ENCODE measurements around the gene MYBPC2. TPM values are rescaled to one million over a fixed set of nuclear protein-coding genes. Genes with fewer than 3 reads are reported as not detected.
"Not testable (repeated sequence)": the region's sequence is repeated elsewhere in the genome, so short reads cannot be mapped to it uniquely, and the experiment has no call there.

MYBPC2 gene
- total RNA-seq, 1 experiment from 2014 or later: not detected

- H3K9me3 ChIP-seq (replicated peaks): no peaks in the 10 kb centered on the region
- no peak overlapping the region for H3K4me3 ChIP-seq
- peaks cover 42% of the 10 kb centered on the region for H3K27me3 ChIP-seq (replicated peaks)
- DNase-seq (ENCODE audit: low read depth in 1 of 2, low spot score in 2 of 2): no peak
- no peak overlapping the region for H3K27ac ChIP-seq
- H3K36me3 ChIP-seq: no peaks in the 10 kb centered on the region
- H3K4me1 ChIP-seq (replicated peaks): peaks cover 4% of the 10 kb centered on the region; the same call in 1 of the 2 replicates
Measured at GRCh38 chr19:50427997-50428425, 4.7 kb upstream of the MYBPC2 start.

GRCh38 chr19:50428772-50429463, 3.8 kb upstream of the MYBPC2 start:
- no peak for DNase-seq (ENCODE audit: low read depth in 1 of 2, low spot score in 2 of 2)
- Histone ChIP-seq H3K4me1 (replicated peaks) (peaks cover 4% of the 10 kb centered on the region; the same call in 1 of the 2 replicates), H3K27ac (no peak overlapping the region), H3K4me3 (no peak overlapping the region), H3K9me3 (replicated peaks) (no peaks in the 10 kb centered on the region), H3K27me3 (replicated peaks) (peaks cover 50% of the 10 kb centered on the region), H3K36me3 (no peaks in the 10 kb centered on the region)

DNA sequence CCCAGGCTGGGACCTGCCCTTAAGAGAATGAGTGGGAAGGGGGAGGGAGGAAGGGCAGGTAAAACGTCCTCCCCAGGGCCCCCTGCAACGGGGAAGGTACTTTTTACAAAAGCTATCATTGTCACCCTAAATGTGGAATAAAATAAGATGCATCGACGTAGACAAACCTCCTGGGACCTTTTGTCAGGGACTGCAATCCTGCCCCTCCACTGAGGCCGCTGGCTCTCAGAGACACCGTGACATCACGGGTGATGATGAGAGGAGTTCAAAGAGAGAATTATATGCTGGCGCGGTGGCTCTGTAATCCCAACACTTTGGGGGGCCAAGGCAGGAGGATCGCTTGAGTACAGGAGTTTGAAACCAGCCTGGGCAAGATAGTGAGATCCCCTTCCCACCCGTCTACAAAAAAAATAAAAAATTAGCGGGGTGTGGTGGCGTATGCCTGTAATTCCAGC, 1.8 kb upstream of the MYBPC2 start:
- no peak for DNase-seq (ENCODE audit: low read depth in 1 of 2, low spot score in 2 of 2)
- H3K27me3 ChIP-seq (replicated peaks): peaks cover 65% of the 10 kb centered on the region
- H3K4me3 ChIP-seq: no peak overlapping the region

DNA sequence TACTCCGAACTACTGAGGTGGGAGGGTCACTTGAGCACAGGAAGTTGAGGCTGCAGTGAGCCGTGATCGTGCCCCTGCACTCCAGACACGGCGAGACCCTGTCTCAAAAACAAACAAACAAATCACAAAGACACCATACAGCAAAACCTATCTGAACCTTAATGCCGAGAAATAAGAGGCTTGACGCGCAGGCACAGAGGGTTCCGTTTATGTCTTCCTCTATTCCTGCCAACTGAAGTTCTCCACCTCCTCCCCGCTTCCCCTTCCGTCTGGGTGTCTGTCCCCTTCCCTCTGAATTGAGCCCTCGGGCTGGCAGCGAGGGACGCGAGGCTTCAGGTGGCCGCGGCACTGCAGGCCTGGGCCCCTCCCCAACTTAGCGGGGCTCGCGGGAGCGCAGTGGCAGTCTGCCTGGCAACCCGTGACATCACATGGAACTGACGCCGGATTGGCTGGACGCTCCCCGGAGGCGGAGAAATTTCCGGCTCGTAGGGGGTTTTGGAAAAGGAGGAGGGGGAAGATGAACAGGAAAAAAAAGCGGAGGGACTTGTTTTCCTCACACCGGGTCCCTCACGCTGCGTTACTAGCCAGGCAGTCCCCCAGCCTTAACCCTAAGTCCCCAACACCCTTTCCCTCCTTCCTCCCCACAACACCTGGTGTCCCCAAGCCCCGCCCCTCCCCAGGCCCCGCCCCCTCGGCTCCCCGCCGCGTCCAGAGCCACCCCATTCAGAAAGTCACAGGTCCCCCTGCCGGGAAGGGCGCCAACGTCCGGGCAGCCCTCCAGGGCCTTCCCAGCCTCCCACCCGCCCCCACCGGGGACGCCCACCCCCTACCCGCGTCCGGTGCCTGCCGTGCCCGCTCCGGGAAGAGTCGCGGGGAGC, 1.1 kb upstream of the MYBPC2 start:
- Histone ChIP-seq H3K4me3 (peak overlapping the region; percentile 22), H3K9me3 (replicated peaks) (no peaks in the 10 kb centered on the region), H3K27me3 (replicated peaks) (peaks cover 68% of the 10 kb centered on the region), H3K36me3 (no peaks in the 10 kb centered on the region), H3K27ac (no peak overlapping the region), H3K4me1 (replicated peaks) (peaks cover 4% of the 10 kb centered on the region; the same call in 1 of the 2 replicates)
- peak; percentile 72 to 80 for DNase-seq (ENCODE audit: low read depth in 1 of 2, low spot score in 2 of 2)

More for the DNA sequence above, 1.8 kb upstream of the MYBPC2 start:
- no peak overlapping the region for H3K27ac ChIP-seq
- H3K4me1 ChIP-seq (replicated peaks): peaks cover 4% of the 10 kb centered on the region; the same call in 1 of the 2 replicates
- H3K36me3 ChIP-seq: no peaks in the 10 kb centered on the region
- no peaks in the 10 kb centered on the region for H3K9me3 ChIP-seq (replicated peaks)

- Histone ChIP-seq H3K4me1 (replicated peaks) (peaks cover 4% of the 10 kb centered on the region; the same call in 1 of the 2 replicates), H3K9me3 (replicated peaks) (no peaks in the 10 kb centered on the region), H3K4me3 (no peak overlapping the region), H3K27me3 (replicated peaks) (peaks cover 63% of the 10 kb centered on the region), H3K27ac (no peak overlapping the region), H3K36me3 (no peaks in the 10 kb centered on the region)
- DNase-seq (ENCODE audit: low read depth in 1 of 2, low spot score in 2 of 2): no peak
Measured at GRCh38 chr19:50433201-50434180, 799 bp downstream of the MYBPC2 start.

GRCh38 chr19:50434525-50434924, 1.8 kb downstream of the MYBPC2 start:
- no peaks in the 10 kb centered on the region for H3K9me3 ChIP-seq (replicated peaks)
- no peak overlapping the region for H3K27ac ChIP-seq
- peaks cover 4% of the 10 kb centered on the region; the same call in 1 of the 2 replicates for H3K4me1 ChIP-seq (replicated peaks)
- H3K4me3 ChIP-seq: no peak overlapping the region
- peaks cover 55% of the 10 kb centered on the region for H3K27me3 ChIP-seq (replicated peaks)
- DNase-seq (ENCODE audit: low read depth in 1 of 2, low spot score in 2 of 2): no peak
- H3K36me3 ChIP-seq: no peaks in the 10 kb centered on the region

- H3K27me3 ChIP-seq (replicated peaks): peaks cover 48% of the 10 kb centered on the region
- no peak for DNase-seq (ENCODE audit: low read depth in 1 of 2, low spot score in 2 of 2)
- no peak overlapping the region for H3K4me3 ChIP-seq
- no peaks in the 10 kb centered on the region for H3K36me3 ChIP-seq
- no peak overlapping the region for H3K27ac ChIP-seq
- H3K9me3 ChIP-seq (replicated peaks): no peaks in the 10 kb centered on the region
- peaks cover 4% of the 10 kb centered on the region; the same call in 1 of the 2 replicates for H3K4me1 ChIP-seq (replicated peaks)
Measured at GRCh38 chr19:50435221-50435620, 2.5 kb downstream of the MYBPC2 start.

DNA sequence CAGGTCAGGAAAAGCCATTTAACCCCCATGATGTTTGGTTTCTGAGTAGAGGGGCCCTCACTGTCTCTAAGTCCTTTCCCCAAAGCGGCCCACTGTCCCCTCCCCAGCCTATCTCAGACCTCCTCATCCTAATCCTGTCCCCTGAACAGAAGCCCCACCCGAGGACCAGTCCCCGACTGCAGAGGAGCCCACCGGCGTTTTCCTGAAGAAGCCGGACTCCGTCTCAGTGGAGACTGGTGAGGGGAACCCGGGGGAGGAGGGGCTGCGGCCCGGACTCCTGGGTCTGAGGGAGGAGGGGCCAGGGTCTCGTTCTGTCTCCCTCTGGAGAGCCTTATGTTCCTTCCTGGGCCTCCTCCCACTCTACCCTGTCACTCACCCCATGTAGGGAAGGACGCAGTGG, 2.9 kb downstream of the MYBPC2 start:
- Histone ChIP-seq H3K4me1 (replicated peaks) (peaks cover 4% of the 10 kb centered on the region; the same call in 1 of the 2 replicates), H3K4me3 (no peak overlapping the region), H3K27me3 (replicated peaks) (peaks cover 46% of the 10 kb centered on the region), H3K27ac (no peak overlapping the region), H3K9me3 (replicated peaks) (no peaks in the 10 kb centered on the region), H3K36me3 (no peaks in the 10 kb centered on the region)
- no peak for DNase-seq (ENCODE audit: low read depth in 1 of 2, low spot score in 2 of 2)

DNA sequence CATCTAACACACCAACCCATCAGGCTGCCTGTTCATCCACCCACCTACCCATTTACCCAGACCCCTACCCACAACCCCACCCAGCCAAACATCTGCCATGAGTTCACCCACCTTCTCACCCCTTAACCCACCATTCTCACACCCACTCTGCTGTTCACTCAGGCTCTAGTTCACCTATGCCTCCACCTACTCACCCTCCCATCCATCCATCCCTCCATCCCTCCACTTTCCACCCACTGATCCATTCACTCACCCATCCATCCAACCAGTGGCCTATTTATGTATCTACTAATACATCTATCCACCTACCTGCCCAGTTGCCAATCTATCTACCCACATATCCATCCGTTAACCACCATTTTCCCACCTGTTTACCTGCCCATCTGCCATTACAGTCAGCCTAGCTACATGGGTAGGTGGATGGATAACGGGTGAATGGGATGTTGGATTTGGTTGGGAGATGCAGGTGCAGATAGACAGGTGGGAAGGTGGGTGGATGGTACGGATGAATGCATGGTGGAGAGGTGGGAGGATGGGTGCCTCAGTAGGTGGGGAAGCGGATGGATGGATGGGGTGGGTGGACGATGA, 5.3 kb downstream of the MYBPC2 start:
- Histone ChIP-seq H3K4me1 (replicated peaks) (no peaks in the 10 kb centered on the region), H3K36me3 (no peaks in the 10 kb centered on the region), H3K27me3 (replicated peaks) (peaks cover 31% of the 10 kb centered on the region), H3K27ac (no peak overlapping the region), H3K4me3 (no peak overlapping the region), H3K9me3 (replicated peaks) (no peaks in the 10 kb centered on the region)
- no peak for DNase-seq (ENCODE audit: low read depth in 1 of 2, low spot score in 2 of 2)

DNA sequence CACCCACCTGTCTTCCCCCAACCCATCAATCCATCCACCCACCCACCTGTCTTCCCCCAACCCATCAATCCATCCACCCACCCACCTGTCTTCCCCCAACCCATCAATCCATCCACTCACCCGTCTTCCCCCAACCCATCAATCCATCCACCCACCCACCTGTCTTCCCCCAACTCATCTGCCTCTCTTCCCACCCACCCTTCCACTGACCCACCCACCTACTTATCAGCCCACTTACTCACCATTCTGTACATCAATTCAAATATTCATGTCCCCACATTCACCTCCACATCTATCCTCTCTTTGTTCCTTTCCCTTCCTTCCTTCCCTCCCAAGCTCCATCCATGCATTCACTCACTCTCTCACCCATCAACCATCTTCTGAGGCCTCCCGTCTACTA, 6.4 kb downstream of the MYBPC2 start:
- not testable (repeated sequence) for H3K4me3 ChIP-seq; DNase-seq (ENCODE audit: low read depth in 1 of 2, low spot score in 2 of 2); H3K27ac ChIP-seq; H3K9me3 ChIP-seq (replicated peaks); H3K4me1 ChIP-seq (replicated peaks); H3K36me3 ChIP-seq
- peaks cover 20% of the 10 kb centered on the region for H3K27me3 ChIP-seq (replicated peaks)

GRCh38 chr19:50444059-50444458, 11.4 kb downstream of the MYBPC2 start:
- no peaks in the 10 kb centered on the region for H3K9me3 ChIP-seq (replicated peaks)
- no peak for DNase-seq (ENCODE audit: low read depth in 1 of 2, low spot score in 2 of 2)
- no peaks in the 10 kb centered on the region for H3K36me3 ChIP-seq
- H3K27ac ChIP-seq: no peak overlapping the region
- H3K4me1 ChIP-seq (replicated peaks): no peaks in the 10 kb centered on the region
- H3K27me3 ChIP-seq (replicated peaks): no peaks in the 10 kb centered on the region
- H3K4me3 ChIP-seq: no peak overlapping the region

- no peaks in the 10 kb centered on the region for H3K9me3 ChIP-seq (replicated peaks)
- DNase-seq (ENCODE audit: low read depth in 1 of 2, low spot score in 2 of 2): no peak
- no peaks in the 10 kb centered on the region for H3K4me1 ChIP-seq (replicated peaks)
- no peak overlapping the region for H3K27ac ChIP-seq
- H3K4me3 ChIP-seq: no peak overlapping the region
- peaks cover 5% of the 10 kb centered on the region; the same call in 1 of the 2 replicates for H3K27me3 ChIP-seq (replicated peaks)
- no peaks in the 10 kb centered on the region for H3K36me3 ChIP-seq
Measured at GRCh38 chr19:50447053-50447452, 14.4 kb downstream of the MYBPC2 start.

- Histone ChIP-seq H3K4me1 (replicated peaks) (no peaks in the 10 kb centered on the region), H3K27me3 (replicated peaks) (peaks cover 5% of the 10 kb centered on the region; the same call in 1 of the 2 replicates), H3K27ac (no peak overlapping the region), H3K36me3 (no peaks in the 10 kb centered on the region), H3K9me3 (replicated peaks) (no peaks in the 10 kb centered on the region), H3K4me3 (no peak overlapping the region)
- DNase-seq (ENCODE audit: low read depth in 1 of 2, low spot score in 2 of 2): no peak
Measured at GRCh38 chr19:50447750-50448149, 15.1 kb downstream of the MYBPC2 start.

Measured in SJSA1 (cell line).